Subcutaneous adipose tissue (tissue), 4 donors: ENCODE measurements around the gene IFITM1. TPM values are rescaled to one million over a fixed set of nuclear protein-coding genes. Genes with fewer than 3 reads are reported as not detected.

ENCODE experiments used
- total RNA-seq, 4 donors: library from RNA; depleted of rRNA; stranded (reverse); fragments of >200 nt; gene quantifications; one replicate each; pipeline ENCODE4 v1.1.0, GENCODE V29; 2016
- TF ChIP-seq, protein P1 (sequence below): fragments of 450-650 bp; IDR thresholded peaks from one replicate; pipeline ENCODE4 v1.5.1; 2016; ENCODE audit warnings: low read depth, mild to moderate bottlenecking, control low read depth, antibody characterized with exemption, moderate library complexity

Gene IFITM1
- total RNA-seq, 4 donors from 2014 or later: 123 to 199 (median 149) TPM

DNA sequence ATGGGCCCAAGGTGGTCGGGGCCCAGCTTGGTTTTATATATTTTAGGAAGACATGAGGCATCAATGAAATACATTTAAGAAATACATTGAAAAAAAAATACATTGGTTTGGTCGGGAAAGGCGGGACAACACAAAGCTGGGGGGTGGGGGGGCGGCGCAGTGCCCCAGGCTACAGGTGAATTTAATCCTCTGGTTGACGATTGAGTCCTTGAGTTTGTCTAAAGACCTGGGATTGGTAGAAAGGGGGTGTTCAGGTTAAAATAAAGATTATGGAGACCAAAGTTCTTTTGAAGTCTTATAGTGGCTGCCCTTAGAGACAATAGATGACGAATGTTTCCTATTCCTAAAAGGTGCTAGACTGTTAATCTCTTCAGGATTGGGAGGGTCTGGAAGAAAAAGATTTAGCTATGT is 3.1 kb downstream of the IFITM1 start:
- TF ChIP-seq, protein P1, sequence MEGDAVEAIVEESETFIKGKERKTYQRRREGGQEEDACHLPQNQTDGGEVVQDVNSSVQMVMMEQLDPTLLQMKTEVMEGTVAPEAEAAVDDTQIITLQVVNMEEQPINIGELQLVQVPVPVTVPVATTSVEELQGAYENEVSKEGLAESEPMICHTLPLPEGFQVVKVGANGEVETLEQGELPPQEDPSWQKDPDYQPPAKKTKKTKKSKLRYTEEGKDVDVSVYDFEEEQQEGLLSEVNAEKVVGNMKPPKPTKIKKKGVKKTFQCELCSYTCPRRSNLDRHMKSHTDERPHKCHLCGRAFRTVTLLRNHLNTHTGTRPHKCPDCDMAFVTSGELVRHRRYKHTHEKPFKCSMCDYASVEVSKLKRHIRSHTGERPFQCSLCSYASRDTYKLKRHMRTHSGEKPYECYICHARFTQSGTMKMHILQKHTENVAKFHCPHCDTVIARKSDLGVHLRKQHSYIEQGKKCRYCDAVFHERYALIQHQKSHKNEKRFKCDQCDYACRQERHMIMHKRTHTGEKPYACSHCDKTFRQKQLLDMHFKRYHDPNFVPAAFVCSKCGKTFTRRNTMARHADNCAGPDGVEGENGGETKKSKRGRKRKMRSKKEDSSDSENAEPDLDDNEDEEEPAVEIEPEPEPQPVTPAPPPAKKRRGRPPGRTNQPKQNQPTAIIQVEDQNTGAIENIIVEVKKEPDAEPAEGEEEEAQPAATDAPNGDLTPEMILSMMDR: no peak

DNA sequence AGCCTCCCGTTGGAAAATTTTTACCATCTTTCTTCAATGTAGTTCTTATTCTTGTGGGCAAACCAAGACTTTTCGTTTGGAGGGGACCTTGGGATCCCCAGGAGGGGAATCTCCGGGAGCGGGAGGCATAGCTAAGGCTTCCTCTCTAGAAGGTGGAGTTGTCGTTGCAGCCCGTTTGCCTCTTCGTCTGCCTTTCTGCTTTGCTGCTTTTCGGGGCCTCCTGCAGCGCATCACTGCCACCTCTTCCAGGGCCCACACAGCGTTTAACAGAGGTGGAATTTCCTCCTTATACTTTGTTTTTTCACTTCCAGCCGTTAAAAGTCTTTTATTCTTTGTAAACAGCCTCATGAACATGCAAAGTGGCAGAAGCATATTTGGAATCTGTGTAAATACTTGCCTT is 10.3 kb downstream of the IFITM1 start:
- TF ChIP-seq, protein P1: no peak

DNA sequence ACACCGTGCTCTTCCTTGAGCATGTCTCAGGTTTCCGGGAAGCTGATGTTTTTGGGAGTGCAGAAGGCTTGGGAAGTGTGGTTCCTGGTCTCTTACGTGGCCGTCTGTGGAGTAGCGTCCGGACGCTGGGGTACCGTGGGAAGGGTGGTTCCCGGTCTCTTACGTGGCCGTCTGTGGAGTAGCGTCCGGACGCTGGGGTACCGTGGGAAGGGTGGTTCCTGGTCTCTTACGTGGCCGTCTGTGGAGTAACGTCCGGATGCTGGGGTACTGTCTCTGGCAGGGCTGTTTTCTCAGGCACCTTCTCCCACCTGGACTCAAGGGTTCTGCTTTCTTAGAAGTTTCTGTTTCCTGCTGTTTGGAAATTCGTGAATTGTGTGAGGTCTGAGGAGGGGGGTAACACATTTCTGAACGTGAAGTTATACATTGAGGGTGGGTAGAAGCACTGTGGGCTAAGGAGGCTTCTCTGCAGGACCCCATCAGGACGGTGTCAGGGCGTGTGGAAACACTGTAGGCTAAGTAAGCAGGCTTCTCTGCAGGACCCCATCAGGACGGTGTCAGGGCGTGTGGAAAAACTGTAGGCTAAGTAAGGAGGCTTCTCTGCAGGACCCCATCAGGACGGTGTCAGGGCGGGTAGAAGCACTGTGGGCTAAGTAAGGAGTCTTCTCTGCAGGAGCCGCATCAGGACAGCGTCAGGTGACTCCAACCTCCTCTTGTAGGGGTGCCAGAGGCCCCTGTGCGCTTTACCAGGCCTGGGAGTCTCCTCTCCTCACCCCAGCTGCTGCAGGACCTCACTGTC is 12.2 kb downstream of the IFITM1 start:
- TF ChIP-seq, protein P1: no peak

- TF ChIP-seq, protein P1: no peak
Measured at GRCh38 chr11:326592-326841, 12.7 kb downstream of the IFITM1 start.

GRCh38 chr11:326842-327580 is 13.2 kb downstream of the IFITM1 start:
- TF ChIP-seq, protein P1: no peak

- TF ChIP-seq, protein P1: no peak
Measured at GRCh38 chr11:327581-327923, 13.7 kb downstream of the IFITM1 start.

GRCh38 chr11:328012-328411 is 14.2 kb downstream of the IFITM1 start:
- TF ChIP-seq, protein P1: no peak
